GM12891 (cell line): ENCODE results near the gene TRIM38.

Source experiments
- POLR2AphosphoS5 ChIP-seq: IDR thresholded peaks from 2 replicates; pipeline ENCODE4 v1.6.1; 2011; ENCODE audit warnings: low read depth, low read length, control low read depth
- TAF1 ChIP-seq: IDR thresholded peaks from 2 replicates; pipeline ENCODE4 v1.6.1; 2011; ENCODE audit warnings: low read depth, low read length, control low read depth

- TF ChIP-seq TAF1 (no peak), POLR2AphosphoS5 (no peak)
These were observed 17.7 kb upstream of the TRIM38 start for GRCh38 chr6:25944688-25945574.
